Stimulated activated memory B cell treated with anti-CD40 and anti-IgM and Interleukin-4, amounts not matched to agents 10 μg/mL and 1 μg/mL and 100 μg/mL, for 72 hours (primary cell): ENCODE measurements around the gene GHR.
A peak's percentile ranks its signal among the peaks of the same experiment; 100 is the strongest.

Experiments used
- ATAC-seq: fragments of 150-1000 bp; cut with Tn5 transposase; 2 replicates; pipeline ENCODE4 v1.10.0; 2021
- H3K27ac Mint-ChIP-seq: one replicate; pipeline ENCODE4 v1.8.0; 2022; ENCODE audit warnings: mild to moderate bottlenecking, mixed read lengths
- H3K27me3 Mint-ChIP-seq: one replicate; pipeline ENCODE4 v1.8.0; 2022; ENCODE audit warnings: mixed read lengths
- H3K36me3 Mint-ChIP-seq: one replicate; pipeline ENCODE4 v1.8.0; 2022; ENCODE audit warnings: mixed read lengths
- H3K4me1 Mint-ChIP-seq: one replicate; pipeline ENCODE4 v1.8.0; 2022; ENCODE audit warnings: mixed read lengths
- H3K4me3 Mint-ChIP-seq: one replicate; pipeline ENCODE4 v1.8.0; 2022; ENCODE audit warnings: mild to moderate bottlenecking, moderate library complexity, mixed read lengths
- H3K9me3 Mint-ChIP-seq: one replicate; pipeline ENCODE4 v1.8.0; 2022; ENCODE audit warnings: mixed read lengths

Gene GHR

DNA sequence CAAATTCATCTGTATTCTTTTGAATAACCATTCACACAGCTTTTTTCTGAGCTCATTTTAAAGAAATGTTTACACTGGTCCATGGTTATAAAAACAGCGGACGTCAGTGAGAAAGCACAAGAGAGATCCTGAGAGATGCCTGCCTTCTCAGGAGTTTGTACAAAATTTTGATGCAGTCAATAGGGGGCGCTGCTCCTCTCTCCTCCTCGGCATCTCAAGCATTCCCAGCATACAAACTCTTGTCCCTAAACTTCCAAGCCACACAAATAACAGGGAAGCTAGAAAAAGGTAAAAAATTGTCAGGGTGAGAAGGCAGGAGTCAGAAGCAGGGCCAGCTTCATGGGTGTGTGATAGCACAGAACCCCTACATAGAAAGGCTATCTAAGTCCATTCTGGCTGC is 322.2 kb downstream of the GHR start:
- Mint-ChIP-seq H3K4me1 (no peaks in the 10 kb centered on the region), H3K27ac (no peak overlapping the region)

DNA sequence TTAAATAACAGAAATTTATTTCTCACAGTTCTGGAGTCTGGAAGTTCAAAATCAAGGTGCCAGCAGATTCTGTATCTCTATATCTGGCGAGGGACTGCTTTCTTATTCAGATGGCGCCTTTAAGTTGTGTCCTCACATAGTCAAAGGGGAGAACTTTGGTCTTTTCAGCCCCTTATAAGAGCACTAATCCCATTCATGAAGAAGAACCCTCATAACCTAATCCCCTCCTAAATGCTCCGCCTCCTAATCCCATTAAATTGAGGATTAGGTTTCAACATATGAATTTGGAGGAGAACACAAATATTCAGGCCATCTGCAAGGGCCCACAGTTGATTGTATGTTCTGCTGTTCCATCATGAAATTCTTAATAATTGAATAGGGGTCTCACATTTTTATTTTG is 322.6 kb downstream of the GHR start:
- Mint-ChIP-seq H3K4me1 (no peaks in the 10 kb centered on the region), H3K9me3 (no peaks in the 10 kb centered on the region), H3K36me3 (no peaks in the 10 kb centered on the region), H3K27ac (no peak overlapping the region), H3K27me3 (no peaks in the 10 kb centered on the region), H3K4me3 (no peak overlapping the region)
- no peak for ATAC-seq

More for the DNA sequence above, 322.2 kb downstream of the GHR start:
- Mint-ChIP-seq H3K27me3 (no peaks in the 10 kb centered on the region), H3K36me3 (no peaks in the 10 kb centered on the region), H3K9me3 (no peaks in the 10 kb centered on the region), H3K4me3 (no peak overlapping the region)
- ATAC-seq: no peak

DNA sequence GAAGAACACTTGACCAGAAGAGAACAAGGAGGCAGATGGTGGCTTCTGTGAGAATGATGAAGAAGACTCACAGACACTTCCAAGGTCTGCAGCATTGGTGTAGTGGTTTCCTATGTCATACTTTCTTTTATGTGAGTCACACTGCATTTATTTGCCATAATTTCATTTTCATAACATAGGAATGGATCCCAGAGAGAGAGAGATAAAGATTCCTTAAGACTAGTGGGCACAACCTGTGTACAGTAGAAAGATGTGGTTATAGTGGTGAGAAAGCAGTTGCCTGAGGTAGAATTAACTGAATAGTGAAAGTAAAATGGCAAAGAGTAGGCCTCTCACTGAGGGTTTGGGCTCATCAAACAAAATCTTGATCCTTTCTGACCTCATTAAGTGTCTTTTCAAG is 325.8 kb downstream of the GHR start:
- H3K27me3 Mint-ChIP-seq: no peaks in the 10 kb centered on the region
- no peaks in the 10 kb centered on the region for H3K9me3 Mint-ChIP-seq
- H3K27ac Mint-ChIP-seq: no peak overlapping the region
- no peak for ATAC-seq
- no peak overlapping the region for H3K4me3 Mint-ChIP-seq
- no peaks in the 10 kb centered on the region for H3K4me1 Mint-ChIP-seq
- H3K36me3 Mint-ChIP-seq: no peaks in the 10 kb centered on the region

DNA sequence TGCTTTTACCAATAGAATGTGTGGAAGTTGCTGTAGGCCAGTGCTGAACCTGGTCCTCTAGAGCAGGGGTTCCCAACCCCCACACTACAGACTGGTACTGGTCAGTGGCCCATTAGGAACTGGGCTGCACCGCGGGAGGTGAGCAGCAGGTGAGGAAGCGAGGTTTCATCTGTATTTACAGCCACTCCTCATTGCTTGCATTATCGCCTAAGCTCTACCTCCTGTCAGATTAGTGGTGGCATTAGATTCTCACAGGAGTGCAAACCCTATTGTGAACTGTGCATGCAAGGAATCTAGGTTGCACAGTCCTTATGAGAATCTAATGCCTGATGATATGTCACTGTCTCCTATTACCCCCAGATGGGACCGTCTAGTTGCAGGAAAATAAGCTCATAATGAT is 327.3 kb downstream of the GHR start:
- no peaks in the 10 kb centered on the region for H3K36me3 Mint-ChIP-seq
- no peak overlapping the region for H3K4me3 Mint-ChIP-seq
- no peaks in the 10 kb centered on the region for H3K9me3 Mint-ChIP-seq
- H3K4me1 Mint-ChIP-seq: no peaks in the 10 kb centered on the region
- no peaks in the 10 kb centered on the region for H3K27me3 Mint-ChIP-seq
- no peak overlapping the region for H3K27ac Mint-ChIP-seq
- no peak for ATAC-seq

DNA sequence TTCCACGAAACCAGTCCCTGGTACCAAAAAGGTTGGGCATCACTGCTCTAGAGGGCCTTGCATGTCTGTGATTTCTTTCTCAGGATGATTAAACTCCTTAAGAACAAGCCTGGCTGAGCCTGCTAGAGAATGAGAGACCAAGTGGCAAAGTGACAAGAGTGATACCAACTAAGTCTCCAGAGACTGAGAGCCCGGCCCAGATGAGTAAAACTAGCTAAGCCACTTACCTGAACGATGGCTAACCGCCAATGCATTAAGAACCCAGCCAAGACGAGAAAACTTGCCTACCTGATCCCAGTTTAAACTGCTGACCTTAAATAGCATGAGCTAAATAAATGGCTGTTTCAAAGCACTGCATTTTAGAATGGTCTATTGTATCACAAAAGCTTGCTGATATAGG is 327.8 kb downstream of the GHR start:
- Mint-ChIP-seq H3K27me3 (no peaks in the 10 kb centered on the region), H3K4me1 (no peaks in the 10 kb centered on the region), H3K4me3 (no peak overlapping the region), H3K36me3 (no peaks in the 10 kb centered on the region), H3K27ac (no peak overlapping the region), H3K9me3 (no peaks in the 10 kb centered on the region)
- no peak for ATAC-seq

DNA sequence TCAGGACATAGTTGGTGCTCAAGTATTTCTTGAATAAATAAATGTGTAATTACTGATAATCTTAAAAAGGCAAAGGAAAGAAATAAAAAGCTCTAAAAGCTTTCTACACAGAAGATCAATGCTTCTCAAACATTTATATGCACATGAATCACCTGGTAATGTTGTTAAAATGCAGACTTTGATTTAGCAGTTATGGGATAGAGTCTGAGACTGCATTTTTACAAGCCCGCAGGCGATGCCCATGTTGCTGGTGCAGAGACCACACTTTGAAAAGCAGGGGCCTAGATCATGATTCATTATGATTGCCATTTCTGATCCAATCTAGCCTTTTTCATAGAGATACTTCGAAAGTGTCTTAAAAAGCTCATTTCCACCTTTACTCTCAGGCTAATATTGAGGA is 329.9 kb downstream of the GHR start:
- Mint-ChIP-seq H3K27me3 (peaks cover 15% of the 10 kb centered on the region), H3K4me3 (no peak overlapping the region), H3K36me3 (no peaks in the 10 kb centered on the region), H3K9me3 (no peaks in the 10 kb centered on the region), H3K4me1 (peaks cover 14% of the 10 kb centered on the region), H3K27ac (no peak overlapping the region)
- no peak for ATAC-seq

DNA sequence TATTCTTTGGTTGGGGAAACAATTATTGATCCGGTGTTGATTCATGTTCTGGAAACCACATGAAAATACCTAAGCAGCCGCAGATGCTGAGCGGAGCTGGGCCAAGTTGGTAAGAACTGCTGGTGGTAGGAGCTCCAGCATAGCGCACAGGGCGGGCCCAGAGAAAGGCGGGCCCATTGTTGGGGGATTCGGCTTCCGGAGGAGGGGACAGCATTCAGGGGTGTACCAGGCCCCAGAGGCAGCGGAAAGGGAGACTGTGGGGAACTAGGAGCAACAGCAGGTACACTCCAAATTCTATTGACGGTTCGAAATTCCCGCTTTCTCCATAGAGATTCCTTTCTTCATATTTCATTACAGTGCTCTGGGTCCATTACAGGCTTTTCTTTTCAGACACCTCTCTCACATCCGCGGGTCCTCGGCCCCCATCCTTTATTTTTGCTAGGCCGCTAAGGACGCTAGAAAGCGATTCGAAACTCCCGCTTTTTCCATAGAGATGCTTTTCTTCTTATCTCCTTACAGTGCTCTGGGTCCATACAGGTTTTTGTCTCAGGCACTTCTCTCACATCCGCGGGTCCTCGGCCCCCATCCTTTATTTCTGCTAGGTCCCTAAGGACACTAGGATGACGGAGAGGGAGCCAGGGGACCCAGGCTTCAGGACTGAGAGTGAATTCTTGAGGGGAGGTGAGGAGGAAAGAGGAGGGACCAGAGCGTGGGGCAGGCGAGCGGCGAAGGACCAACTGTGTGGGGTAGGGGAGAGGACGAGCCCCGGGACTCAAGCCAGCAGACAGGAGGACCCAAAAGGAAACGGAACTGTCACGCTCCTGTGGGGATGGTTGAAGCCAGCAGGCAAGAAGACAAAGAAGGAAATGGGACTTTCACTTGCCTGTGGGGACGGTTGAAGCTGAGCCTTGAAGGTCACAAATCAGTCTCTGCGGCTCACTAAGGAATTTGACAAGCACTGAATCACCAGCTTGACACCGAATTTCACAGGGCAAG is 333.7 kb downstream of the GHR start, which contains the start of gene CCDC152:
Gene CCDC152, plus strand, starts transcription at position 213 of the 996 bp plus-strand sequence. CDS start 2,304 bp downstream, outside the sequence.
- Mint-ChIP-seq H3K4me1 (peaks cover 14% of the 10 kb centered on the region), H3K36me3 (no peaks in the 10 kb centered on the region), H3K9me3 (no peaks in the 10 kb centered on the region), H3K4me3 (peak within 1 kb of the TSS; percentile 81), H3K27me3 (peaks cover 25% of the 10 kb centered on the region), H3K27ac (peak within 1 kb of the TSS; percentile 38)
- peak; percentile 86 for ATAC-seq

DNA sequence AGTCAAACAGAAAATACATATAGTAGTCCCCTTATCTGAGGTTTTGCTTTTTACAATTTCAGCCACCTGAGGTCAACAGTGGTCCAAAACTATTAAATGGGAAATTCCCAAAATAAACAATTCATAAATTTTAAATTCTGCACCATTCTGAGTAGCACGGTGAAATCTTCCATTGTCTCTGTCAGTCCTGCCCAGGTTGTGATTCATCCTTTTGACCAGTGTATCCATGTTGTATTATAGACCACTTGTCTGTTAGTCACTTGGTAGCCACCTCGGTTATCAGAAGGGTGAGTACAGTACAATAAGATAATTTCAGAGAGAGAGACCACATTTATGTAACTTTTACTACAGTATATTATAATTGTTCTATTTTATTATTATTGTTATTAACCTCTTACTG is 336.2 kb downstream of the GHR start:
- no peaks in the 10 kb centered on the region for H3K9me3 Mint-ChIP-seq
- H3K27ac Mint-ChIP-seq: no peak overlapping the region
- H3K36me3 Mint-ChIP-seq: peaks cover under 1% of the 10 kb centered on the region
- peaks cover 14% of the 10 kb centered on the region for H3K4me1 Mint-ChIP-seq
- peaks cover 25% of the 10 kb centered on the region for H3K27me3 Mint-ChIP-seq
- no peak for ATAC-seq
- H3K4me3 Mint-ChIP-seq: no peak overlapping the region

DNA sequence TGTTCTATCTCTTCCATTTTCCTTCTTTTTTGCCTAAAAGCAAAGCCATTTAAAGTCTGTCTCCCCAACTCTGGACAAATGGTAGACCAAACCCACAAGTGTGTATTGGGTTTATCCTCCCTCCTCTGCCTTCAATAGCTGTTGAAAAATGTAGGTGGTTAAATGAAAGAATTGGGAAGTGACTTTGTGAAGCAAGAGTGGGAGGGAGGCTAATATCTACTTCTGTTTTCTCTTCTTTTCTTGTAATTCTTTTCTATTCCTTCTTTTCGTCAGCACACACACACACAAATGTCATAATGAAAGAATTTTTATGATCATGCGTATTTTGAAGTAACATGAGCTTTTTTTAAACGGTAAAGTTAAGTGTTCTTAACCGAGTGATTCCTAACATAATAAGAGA is 337.2 kb downstream of the GHR start:
- no peak overlapping the region for H3K27ac Mint-ChIP-seq
- no peak for ATAC-seq
- H3K36me3 Mint-ChIP-seq: peaks cover 6% of the 10 kb centered on the region
- H3K4me1 Mint-ChIP-seq: peaks cover 14% of the 10 kb centered on the region
- H3K4me3 Mint-ChIP-seq: no peak overlapping the region
- peaks cover 25% of the 10 kb centered on the region for H3K27me3 Mint-ChIP-seq
- no peaks in the 10 kb centered on the region for H3K9me3 Mint-ChIP-seq

DNA sequence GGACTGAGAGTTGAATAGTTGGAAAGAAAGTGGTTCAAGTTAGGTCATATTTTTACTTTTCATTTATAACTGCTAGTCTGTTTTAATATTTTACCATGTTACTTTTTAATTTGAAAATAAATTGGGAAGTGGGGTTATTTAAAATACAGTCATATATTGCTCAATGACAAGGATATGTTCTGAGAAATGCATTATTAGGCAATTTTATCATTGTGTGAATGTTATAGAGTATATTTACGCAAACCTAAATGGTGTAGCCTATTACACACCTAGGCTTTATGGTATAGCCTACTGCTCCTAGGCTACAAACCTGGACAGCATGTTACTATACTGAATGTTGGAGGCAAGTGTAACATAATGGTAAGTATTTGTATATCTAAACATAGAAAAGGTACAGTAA is 338.6 kb downstream of the GHR start:
- Mint-ChIP-seq H3K4me1 (peaks cover 10% of the 10 kb centered on the region), H3K27me3 (peaks cover 18% of the 10 kb centered on the region), H3K36me3 (peaks cover 6% of the 10 kb centered on the region), H3K27ac (no peak overlapping the region), H3K9me3 (no peaks in the 10 kb centered on the region), H3K4me3 (no peak overlapping the region)
- no peak for ATAC-seq

DNA sequence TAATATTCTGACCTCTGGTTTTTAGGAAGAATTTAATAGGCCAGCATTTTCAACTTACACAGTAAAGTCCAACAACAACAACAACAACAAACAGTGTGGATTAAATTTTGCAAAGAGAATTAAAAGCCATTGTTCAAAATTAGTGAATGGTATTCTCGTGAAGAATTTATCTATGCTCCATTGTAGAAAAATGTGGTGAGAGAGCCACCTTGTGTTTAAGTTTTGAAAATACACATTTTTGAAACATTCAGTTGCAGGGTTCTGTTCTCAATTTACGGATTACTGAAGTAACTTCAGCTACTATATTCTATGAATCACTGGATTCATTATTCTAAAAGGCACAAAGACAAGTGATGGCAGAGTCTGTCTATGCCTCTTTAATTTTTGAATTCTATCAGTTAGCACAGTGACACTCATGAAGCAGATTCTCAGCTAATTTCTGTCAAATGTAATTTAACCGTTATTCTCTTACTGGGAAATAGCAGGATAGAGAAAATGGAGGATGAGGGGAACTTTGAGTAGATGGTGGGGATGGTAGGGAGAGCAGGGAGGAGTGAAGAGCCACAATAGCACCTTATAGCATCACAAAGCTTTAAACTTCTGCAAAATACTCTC is 344.4 kb downstream of the GHR start:
- Mint-ChIP-seq H3K27ac (no peak overlapping the region), H3K9me3 (peaks cover 3% of the 10 kb centered on the region), H3K36me3 (peaks cover 12% of the 10 kb centered on the region), H3K4me3 (no peak overlapping the region), H3K4me1 (no peaks in the 10 kb centered on the region), H3K27me3 (peaks cover 21% of the 10 kb centered on the region)
- ATAC-seq: no peak

DNA sequence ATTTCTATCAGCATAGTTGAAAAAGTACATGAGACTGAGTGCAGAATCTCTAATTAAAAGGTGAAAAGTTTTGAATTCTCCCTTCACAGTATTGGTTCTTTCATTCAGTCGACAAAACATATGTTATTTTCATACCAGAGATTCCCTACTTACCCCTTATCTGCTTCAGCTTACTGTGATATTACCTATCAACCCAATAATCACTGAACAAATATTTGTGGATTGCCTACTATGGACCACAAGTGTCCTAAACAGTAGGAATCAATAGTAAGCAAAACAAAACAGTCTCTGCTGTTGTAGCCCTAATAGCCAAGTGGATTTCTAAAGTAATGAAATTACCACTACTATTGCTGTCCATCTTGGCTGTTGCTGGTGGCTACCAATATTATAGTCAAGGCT is 344.9 kb downstream of the GHR start:
- ATAC-seq: no peak
- Mint-ChIP-seq H3K9me3 (peaks cover 3% of the 10 kb centered on the region), H3K4me3 (no peak overlapping the region), H3K36me3 (peaks cover 12% of the 10 kb centered on the region), H3K4me1 (no peaks in the 10 kb centered on the region), H3K27ac (no peak overlapping the region), H3K27me3 (peaks cover 21% of the 10 kb centered on the region)

DNA sequence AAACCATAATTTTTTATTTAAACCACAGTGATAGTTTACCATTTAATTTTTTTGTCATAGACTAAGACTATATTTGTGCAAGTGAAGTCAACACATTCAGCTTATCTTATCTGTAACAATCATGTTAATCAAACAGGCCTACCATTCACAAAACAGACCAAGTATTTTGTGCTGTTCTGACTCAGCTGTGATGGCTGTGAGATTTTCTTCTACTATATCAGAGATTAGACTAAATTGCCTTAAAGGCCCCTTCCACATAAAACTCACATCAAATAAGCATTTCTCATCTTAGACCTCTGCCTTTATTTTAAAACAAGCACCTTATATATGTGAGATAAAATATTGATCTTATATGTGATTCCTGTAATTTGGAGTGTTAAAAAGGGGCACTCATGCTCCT is 346.8 kb downstream of the GHR start:
- Mint-ChIP-seq H3K4me3 (no peak overlapping the region), H3K4me1 (no peaks in the 10 kb centered on the region), H3K27ac (no peak overlapping the region), H3K27me3 (peaks cover 21% of the 10 kb centered on the region), H3K36me3 (peaks cover 7% of the 10 kb centered on the region), H3K9me3 (peaks cover 3% of the 10 kb centered on the region)
- ATAC-seq: no peak
